Measurements from ENCODE around the gene GNAI2. TPM values are rescaled to one million over a fixed set of nuclear protein-coding genes. Genes with fewer than 3 reads are reported as not detected.
A peak's percentile ranks its signal among the peaks of the same experiment; 100 is the strongest.

GNAI2 gene
- total and polyA plus RNA-seq, 2 donors from 2014 or later, result 141 to 245 TPM

DNA sequence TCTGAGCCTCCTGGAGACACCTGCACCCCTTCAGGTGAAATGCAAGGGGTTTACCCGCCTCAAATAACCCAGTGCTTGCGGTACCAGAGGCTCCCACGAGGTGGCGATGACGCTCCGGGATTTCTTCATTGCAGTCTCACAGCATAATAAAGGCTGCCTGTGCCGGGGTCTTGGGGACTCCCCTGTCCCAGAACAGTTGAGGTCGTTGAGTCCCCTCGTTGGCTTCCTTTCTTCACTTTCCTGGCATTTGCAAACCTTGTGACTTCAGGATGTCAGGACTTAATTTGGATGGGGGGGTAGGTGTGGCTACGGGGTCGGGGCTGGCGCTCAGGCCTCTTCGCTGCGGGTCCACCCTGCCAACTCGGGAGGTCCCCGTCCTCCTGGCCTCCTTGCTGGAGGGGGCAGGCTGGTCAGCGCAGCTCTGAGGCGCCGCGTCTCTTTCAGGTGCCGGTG, 43.3 kb upstream of the GNAI2 start:
- peaks cover 14% of the 10 kb centered on the region for H3K27me3 ChIP-seq (ENCODE audit: control insufficient read depth, insufficient read depth, low read length)
- H3K27ac ChIP-seq (ENCODE audit: low read depth in 2 of 2, low read length in 2 of 2), result no peak overlapping the region
- H3K9me3 ChIP-seq (ENCODE audit: control insufficient read depth in 2 of 3, insufficient read depth in 1 of 3, low read length in 3 of 3), result no peaks in the 10 kb centered on the region
- H3K36me3 ChIP-seq (ENCODE audit: control insufficient read depth in 2 of 3, insufficient read depth in 3 of 3, low read length in 3 of 3), result peaks cover 0 to 3% (median 0%) of the 10 kb centered on the region in 3 donors
- no peak for FAIRE-seq
- peak; percentile 91 for TF ChIP-seq CTCF (IDR thresholded peaks at IDR 0.05; ENCODE audit: borderline replicate concordance, extremely low read depth, insufficient read depth)
- peak in 4 of 5 donors; percentile 87 to 91 (median 88) for DNase-seq
- peaks cover 0 to 15% (median 0%) of the 10 kb centered on the region in 3 donors for H3K4me1 ChIP-seq (ENCODE audit: control insufficient read depth in 2 of 3, insufficient read depth in 2 of 3, low read depth in 1 of 3, low read length in 3 of 3)
- H3K9ac ChIP-seq (ENCODE audit: low read length in 3 of 3), result no peak overlapping the region
- no peak overlapping the region for H3K4me3 ChIP-seq (ENCODE audit: low read length in 3 of 3)
- intact Hi-C loops (cut with DNase I), result loop anchor here (5.0 kb wide), 1 partner anchor 70 kb away; no protein-coding TSS in a partner anchor

- peaks cover 0 to 1% (median 0%) of the 10 kb centered on the region in 3 donors for H3K36me3 ChIP-seq (ENCODE audit: control insufficient read depth in 2 of 3, insufficient read depth in 3 of 3, low read length in 3 of 3)
- peaks cover 14% of the 10 kb centered on the region for H3K27me3 ChIP-seq (ENCODE audit: control insufficient read depth, insufficient read depth, low read length)
Observed at GRCh38 chr3:50193286-50193685, 42.7 kb upstream of the GNAI2 start.

GRCh38 chr3:50193746-50194127, 42.3 kb upstream of the GNAI2 start:
- no peak for DNase-seq
- peaks cover 0 to 15% (median 0%) of the 10 kb centered on the region in 3 donors for H3K4me1 ChIP-seq (ENCODE audit: control insufficient read depth in 2 of 3, insufficient read depth in 2 of 3, low read depth in 1 of 3, low read length in 3 of 3)
- no peaks in the 10 kb centered on the region for H3K36me3 ChIP-seq (ENCODE audit: control insufficient read depth in 2 of 3, insufficient read depth in 3 of 3, low read length in 3 of 3)
- no peak overlapping the region for H3K9ac ChIP-seq (ENCODE audit: low read length in 3 of 3)
- intact Hi-C loops (cut with DNase I), result loop anchor here (5.0 kb wide), 1 partner anchor 71 kb away; no protein-coding TSS in a partner anchor
- no peaks in the 10 kb centered on the region for H3K9me3 ChIP-seq (ENCODE audit: control insufficient read depth in 2 of 3, insufficient read depth in 1 of 3, low read length in 3 of 3)
- peaks cover 14% of the 10 kb centered on the region for H3K27me3 ChIP-seq (ENCODE audit: control insufficient read depth, insufficient read depth, low read length)
- no peak overlapping the region for H3K4me3 ChIP-seq (ENCODE audit: low read length in 3 of 3)
- FAIRE-seq, result no peak
- no peak for TF ChIP-seq CTCF (IDR thresholded peaks at IDR 0.05; ENCODE audit: borderline replicate concordance, extremely low read depth, insufficient read depth)
- no peak overlapping the region for H3K27ac ChIP-seq (ENCODE audit: low read depth in 2 of 2, low read length in 2 of 2)

More at GRCh38 chr3:50193286-50193685, 42.7 kb upstream of the GNAI2 start:
- H3K9ac ChIP-seq (ENCODE audit: low read length in 3 of 3), result no peak overlapping the region
- DNase-seq, result no peak
- H3K9me3 ChIP-seq (ENCODE audit: control insufficient read depth in 2 of 3, insufficient read depth in 1 of 3, low read length in 3 of 3), result no peaks in the 10 kb centered on the region
- intact Hi-C loops (cut with DNase I), result loop anchor here (5.0 kb wide), 1 partner anchor 71 kb away; no protein-coding TSS in a partner anchor
- no peak overlapping the region for H3K4me3 ChIP-seq (ENCODE audit: low read length in 3 of 3)
- no peak for FAIRE-seq
- TF ChIP-seq CTCF (IDR thresholded peaks at IDR 0.05; ENCODE audit: borderline replicate concordance, extremely low read depth, insufficient read depth), result no peak
- no peak overlapping the region for H3K27ac ChIP-seq (ENCODE audit: low read depth in 2 of 2, low read length in 2 of 2)
- H3K4me1 ChIP-seq (ENCODE audit: control insufficient read depth in 2 of 3, insufficient read depth in 2 of 3, low read depth in 1 of 3, low read length in 3 of 3), result peaks cover 0 to 15% (median 0%) of the 10 kb centered on the region in 3 donors

Measured in kidney (tissue), 14 donors.